NCI-H510A (cell line): ENCODE measurements around the gene CLK2.
A peak's percentile ranks its signal among the peaks of the same experiment; 100 is the strongest.
"Not testable (repeated sequence)": the region's sequence is repeated elsewhere in the genome, so short reads cannot be mapped to it uniquely, and the experiment has no call there.

Experiments used
- DNase-seq: peaks from one replicate; lab custom pipeline; 2025; lab: John Stamatoyannopoulos, UW

CLK2 gene

DNA sequence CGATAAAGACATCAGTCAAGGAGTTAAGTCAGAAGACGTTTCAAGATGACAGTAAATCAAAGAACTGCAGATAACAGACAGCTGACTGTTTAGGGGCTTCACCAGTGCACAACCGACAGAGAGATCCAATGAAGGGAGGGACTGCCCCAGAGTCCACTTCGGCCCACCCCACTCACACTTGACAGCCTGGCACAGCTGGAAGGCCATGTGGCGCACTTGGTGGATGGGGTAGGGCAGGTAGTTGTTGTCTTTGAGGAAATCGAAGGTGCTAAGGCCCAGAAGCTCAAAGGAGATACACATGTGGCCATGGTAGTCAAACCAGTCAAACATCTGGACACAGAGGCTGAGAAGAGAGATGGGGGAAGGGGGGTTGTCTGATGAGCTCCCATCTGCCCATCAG lies 6.8 kb downstream of the CLK2 start:
- no peak for DNase-seq

DNA sequence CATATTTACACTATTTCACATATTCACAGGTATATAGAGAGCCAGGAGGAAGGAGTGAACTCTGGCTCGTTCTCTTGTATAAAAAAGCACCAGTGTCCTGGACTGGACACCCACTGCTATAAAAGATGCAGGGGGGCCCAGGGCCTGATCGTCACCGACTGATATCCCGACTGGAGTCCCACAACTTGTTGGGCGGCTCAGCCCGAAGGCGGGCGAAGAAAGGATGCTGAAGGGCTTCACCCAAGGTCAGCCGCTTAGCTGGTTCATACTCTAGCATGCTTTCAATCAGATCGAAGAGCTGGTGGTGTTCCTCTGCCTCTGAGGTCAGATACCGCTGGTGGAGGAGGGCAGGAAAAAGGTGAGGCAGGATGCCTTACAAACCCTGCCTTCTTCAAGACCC lies 10.2 kb downstream of the CLK2 start:
- no peak for DNase-seq

DNA sequence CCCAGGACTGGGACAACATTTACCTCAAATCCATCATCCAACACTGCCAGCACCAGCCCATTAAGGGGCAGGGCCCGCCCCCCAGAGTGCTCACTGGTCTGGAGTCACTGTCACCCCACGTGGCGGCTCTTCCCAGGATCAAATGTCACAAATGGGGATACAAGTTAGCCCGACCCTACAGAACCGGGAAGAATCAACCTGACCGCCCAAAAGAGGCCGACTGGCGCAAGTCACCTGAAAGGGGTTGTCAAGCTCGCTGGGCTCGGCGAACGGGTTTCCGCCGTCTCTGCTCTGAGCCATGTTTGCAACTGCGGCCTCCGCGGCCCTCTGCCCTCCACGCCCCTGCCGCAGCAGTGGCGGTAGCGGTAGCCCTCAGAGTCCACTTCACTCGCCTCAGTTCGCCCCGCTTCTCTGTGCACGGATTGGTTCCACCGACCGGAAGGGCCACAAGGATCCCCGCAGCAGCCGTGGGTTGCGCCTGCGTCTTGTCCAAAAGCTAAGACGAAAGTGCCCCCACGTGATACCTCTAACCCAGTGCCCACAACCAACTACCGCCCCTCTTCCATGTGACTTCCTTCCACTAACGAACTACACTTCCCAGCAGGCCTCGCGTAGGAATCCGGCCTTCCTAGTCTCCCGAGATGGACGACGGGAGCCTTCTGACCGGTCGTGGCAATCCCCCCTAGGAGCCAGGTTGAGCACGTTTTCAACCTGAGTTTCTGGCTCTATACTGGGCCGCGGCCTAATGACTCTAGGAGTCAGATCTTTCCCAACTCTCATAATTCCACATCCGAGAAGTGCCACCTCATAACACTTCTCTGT lies 11.2 kb downstream of the CLK2 start, which contains the start of gene SCAMP3:
TSS of gene SCAMP3 (minus strand) at position 509 of the 822 bp plus-strand sequence. CDS start at position 300, 209 bp downstream.
- DNase-seq, result peak; percentile 96

DNA sequence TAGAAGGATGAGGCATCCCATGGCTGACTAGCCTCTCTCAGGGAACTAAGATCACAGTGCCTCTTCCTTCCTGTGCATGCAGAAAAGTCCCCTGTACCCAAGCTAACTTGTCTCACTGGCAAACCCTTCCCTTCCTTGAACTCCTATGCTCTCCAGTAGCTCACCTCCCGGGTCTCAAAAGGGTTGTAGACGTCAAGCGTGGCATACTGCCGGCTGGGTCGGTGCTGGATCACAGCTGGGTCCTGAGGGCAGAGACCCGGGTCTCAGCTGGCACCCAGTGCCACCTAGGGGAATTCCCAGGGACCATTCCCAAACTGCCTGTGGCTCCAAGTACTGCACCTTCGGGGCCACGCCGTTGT lies 11.8 kb downstream of the CLK2 start:
- DNase-seq, result peak; percentile 15

DNA sequence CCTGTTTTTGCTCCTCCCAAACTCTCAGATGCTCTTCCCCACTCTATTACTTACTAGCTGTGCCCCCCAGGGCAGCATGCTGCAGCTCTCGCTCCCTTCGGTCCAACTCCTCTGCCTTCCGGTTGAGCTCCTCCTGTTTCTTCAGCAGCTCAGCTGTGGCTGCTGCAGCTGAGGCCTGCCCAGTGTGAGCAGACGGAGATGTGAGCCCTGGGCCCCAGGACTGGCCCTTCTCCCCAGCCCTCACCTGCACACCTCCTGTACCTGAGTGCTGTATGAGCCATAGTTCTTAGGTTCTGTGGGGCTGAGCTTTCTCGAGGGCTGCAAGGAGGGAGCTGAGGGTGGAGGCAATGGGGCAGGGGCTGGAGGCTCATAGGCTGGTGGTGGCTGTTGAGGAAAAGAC lies 13.0 kb downstream of the CLK2 start:
- no peak for DNase-seq

DNA sequence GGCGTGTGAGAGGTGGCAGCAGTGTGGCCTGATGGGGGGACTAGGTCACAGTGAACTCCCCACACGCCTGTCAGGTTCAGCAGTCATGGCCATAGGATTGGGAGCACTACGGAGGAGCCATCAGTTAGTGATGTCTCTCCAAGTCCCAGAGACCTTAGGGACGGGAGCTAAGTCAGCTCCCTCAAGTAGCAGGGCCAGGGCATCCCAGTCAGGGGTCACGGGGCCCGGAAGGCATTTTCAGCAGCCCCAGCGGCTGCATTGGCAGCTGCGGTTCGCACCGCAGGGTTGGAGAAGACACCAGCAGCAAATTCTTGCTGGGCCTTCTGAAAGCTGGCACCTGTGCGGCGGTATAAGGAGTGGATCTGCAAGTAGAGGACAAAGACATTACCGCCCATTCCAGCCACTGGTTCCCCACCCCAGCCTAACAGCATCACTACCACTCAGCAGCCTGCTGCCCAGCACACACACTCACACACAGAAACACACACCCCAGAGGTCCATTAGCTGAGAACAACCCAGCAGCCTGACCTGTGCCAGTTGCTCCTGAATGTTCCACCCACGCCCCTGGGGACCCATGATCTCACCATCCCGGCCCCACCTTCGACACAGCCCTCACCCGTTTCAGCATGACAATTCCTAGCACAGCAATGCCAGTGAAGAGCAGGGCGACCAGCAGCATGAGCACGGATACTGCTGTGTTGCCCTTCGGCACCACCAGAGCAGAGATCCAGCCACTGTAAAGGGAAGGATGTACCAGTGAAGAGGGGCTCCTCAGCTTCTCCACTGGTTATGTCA lies 17.0 kb downstream of the CLK2 start:
- no peak for DNase-seq

DNA sequence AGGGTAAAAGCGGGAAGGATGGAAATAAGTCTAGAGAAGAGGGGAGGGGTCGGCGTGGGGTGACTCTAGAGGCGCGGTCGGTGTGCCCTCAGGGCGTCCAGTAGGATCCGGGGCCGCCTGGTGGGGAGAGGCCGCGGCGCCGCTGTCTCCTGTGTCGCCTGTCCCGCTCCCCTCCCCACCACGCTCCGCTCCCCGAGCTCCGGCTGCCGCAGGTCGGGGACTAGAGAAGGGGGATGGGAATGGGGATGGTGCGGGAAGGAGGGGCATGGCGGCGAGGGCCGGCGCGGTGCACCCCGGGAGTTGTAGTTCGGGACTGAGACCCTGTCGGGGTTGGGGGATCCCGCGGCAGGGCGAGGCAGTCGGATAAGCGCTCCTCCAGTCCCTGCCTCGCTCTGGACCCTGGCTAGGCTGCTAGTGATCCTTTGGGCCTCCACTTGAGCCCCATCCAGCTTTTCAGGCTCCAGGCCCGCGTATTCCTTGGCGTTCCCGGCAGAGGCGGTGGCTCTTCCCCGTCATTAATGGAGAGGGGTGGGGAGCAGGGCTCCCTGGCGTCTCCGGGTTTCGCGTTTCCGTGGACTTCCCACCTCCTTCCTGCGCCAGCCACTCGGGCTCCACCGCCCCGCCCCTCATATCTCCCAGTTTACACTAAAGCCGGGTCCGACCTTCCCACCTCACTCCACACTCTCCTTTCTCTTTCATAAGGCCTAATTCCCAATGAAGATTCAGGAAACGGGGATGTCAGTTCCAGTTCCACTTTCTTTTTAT lies 17.9 kb downstream of the CLK2 start, which contains the start of gene ENTREP3:
TSS of gene ENTREP3 (minus strand) at position 241 of the 765 bp plus-strand sequence. CDS start 606 bp downstream, outside the sequence.
- peak; percentile 49 for DNase-seq

DNA sequence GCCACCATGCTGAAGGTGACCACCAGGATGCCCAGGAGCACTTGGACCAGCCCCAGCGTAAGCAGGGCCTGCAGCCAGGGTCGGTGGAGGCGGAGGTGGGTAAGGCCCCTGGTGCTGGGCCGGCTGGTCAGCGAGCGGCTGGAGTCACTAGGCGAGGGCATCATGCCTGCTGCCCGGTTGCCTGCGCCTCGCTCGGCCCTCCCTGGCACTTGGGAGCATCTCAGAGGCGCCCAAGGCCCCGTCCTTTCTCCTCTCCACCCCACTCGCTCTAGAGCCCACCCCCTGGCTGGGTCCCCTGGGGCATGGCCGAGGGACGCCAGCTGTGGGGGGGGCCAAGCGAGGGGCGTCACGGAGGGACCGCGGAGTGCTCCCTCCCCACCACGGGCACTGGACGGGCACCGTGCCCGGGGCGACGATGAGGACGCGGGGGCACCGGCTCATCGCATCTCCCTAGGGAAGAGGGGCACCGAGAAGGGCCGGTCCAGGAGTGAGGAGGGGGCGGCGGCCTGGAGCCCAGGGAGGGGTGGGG lies 18.5 kb downstream of the CLK2 start:
- no peak for DNase-seq

DNA sequence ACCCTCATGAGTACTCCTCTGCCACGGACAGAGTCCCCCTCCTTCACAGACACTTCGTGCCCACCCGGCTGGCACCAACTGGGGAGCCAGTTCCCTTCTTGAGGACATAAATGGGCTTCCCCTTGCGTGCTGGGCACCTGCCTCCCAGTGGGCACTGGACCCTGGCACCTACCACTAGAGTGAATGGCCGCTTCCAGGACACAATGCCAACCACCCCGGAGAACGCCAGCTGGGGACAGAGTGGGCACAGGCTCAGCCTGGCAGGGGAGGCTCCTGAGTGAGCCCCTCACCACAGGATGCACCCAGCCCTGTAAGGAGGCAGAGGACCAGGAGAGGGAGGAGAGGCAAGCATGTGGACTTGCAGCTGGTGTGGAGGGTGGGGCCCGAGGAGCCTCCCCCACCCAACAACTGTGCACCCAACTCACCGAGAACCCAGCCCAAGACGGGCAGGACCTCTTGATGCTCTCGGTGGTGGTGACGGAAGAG lies 19.0 kb downstream of the CLK2 start:
- DNase-seq, result no peak

DNA sequence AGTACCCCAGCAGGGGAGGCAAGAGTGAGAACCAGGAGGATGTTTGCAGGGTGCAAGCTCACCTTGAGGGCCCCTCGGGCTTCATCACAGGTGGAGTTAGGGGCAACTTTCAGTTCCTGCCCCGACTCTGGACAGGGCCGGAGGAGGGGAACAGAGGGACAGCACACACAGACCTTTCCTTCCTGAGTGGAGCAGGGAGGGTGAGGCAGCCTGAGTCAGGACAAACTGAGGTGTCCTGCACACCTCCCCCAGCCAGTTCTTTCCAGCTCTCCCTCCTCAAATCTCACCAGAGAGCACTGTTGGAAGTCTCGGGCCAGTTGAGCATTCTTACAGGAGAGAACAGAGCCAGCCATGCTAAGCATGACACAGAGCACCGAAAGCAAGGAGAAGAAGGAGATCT lies 19.5 kb downstream of the CLK2 start:
- DNase-seq, result no peak

DNA sequence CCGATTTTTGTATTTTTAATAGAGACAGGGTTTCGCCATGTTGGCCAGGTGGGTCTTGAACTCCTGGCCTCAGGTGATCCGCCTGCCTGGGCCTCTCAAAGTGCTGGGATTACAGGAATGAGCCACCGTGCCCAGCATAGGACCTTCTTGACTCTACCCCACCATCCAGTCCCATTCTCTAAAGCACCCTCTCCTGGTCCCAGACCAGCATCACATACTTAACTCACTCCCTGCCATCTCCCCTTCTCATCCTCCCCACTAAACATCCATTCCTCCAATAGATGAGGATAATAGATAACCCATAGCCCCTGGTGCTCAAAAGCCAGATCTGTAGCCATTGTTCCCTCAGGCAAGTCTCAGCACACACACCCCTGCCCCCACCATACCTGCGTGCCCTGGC lies 20.1 kb downstream of the CLK2 start:
- DNase-seq, result no peak

DNA sequence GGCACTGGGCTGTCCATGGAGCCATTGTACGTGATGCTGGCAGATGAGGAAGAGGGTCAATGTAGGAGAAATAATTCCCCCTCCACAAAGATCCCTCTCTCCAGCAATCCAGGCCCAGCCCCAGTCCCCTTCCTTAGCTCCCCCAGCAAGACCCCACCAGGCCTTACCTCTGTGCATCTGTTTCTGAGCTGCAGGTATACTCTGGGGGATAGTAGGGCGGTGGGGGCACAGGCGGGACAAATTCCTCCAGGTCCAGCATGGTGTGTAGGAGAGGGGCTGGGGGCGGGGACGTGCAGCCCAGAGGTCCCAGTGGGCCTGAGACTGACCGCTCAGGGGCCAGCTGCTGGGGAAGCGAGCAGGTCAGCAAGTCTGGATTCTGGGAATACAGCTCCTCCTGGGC lies 21.7 kb downstream of the CLK2 start:
- no peak for DNase-seq

DNA sequence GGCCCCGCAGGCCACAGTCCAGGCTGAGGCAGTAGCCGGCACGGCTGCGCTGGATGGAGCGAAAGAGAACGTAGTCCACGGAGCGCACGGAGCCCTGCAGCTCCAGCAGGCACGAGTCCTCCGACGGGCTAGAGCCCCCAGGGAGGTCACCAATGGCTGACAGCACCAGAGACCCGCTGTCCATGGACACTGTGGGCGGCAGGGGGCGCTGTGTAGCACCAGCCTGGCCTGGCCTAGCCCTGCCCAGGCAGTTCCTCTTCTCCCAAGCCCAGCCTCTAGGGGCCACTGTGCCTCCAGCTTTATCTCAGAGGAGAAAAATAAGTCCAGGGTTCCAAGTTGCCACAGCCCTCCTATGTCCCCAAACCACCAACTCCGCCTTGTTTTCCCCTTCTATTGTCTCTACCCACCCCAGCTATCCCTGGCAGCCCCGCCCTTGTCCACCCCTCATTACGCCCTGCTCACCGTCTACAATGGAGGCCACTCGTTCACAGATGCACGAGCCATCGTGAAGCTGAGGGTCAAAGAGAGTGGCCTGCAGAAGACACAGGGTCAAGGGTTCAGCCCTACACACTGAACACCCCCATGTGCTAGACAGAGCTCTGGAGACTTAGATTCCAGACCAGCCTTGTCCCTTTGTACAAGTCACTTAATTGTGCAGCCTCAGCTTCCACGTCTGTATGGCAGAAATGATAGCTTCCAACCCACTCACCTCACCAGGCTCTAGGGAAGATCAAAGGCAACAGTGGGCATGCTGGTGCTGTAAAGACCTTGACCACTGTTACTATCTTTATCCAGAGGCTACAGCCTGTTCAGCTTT lies 22.5 kb downstream of the CLK2 start:
- peak; percentile 85 for DNase-seq

DNA sequence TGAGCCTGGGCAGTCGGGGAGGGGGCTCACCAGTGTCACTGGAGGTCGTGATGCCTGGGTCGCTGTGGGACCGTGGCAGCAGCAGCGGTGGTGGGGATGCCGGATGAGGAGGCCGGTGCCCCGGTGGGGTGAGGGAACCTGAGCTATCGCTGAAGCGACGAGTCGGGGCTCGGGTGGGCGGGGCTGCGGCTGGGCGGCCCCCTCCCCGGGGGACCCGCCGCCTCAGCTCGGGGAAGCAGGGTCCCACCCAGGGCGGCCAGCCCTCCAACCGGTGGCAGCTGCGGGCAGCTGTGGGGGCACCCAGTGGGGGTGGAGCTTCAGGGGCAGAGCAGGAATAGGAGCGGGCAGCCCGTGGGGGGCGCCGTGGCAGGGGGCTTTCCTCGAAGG lies 23.1 kb downstream of the CLK2 start:
- no peak for DNase-seq

DNA sequence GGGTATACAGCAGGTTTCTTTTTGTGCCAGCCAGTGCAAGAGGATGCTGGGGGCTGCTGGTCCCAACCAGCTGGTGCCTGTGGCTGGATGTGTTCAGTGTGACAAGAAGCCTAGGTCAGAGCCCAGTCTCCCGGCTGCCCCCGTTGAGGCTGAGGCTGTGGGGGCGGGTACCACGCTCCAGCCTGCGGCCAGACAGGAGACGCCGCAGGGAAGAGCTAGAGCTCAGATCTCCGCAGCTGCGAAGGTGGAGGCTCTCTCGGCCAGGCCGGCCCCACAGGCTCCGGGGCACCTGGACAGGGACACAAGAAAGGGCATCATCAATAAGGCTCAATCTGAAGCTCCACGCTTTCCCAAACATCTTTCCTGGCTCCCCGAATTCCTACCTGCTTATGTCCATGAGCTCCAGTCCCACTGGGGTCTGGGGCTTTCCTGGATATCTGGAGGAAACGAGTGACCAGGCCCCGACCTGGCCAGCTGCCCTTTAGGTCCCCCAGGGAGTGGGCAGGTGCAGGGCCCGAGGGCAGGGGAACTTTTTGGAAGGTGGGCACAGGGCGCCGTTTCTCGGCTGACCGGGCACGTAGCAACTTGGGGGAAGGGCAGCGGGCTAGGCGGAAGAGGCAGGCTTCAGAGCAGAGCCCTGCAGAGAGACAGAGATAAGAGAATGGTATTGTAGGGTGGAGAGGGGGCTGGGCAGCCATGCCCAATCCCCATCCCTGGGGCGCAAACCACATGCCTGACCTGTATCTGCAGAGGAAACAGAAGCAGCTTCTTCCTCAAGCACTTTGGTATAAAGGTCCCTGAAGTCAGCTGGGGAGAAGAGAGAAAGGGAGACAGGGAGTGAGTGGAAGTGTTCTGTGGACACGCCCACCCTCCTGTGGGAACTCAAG lies 25.4 kb downstream of the CLK2 start:
- no peak for DNase-seq

DNA sequence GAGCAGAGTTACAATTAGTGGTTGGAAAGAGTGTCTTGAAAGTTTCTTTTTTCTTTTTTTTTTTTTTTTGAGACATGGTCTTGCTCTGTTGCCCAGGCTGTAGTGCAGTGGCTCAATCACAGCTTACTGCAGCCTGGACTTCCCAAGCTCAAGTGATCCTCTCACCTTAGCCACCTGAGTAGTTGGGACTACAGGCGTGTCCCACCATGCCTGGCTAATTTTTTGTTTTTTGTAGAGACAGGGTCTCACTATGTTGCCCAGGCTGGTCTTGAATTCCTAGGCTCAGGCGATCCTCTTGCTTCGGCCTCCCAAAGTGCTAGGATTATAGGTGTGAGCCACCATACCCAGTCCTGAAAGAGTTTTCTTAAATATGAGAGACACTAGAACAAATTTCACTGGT lies 26.5 kb downstream of the CLK2 start:
- DNase-seq, result not testable (repeated sequence)

DNA sequence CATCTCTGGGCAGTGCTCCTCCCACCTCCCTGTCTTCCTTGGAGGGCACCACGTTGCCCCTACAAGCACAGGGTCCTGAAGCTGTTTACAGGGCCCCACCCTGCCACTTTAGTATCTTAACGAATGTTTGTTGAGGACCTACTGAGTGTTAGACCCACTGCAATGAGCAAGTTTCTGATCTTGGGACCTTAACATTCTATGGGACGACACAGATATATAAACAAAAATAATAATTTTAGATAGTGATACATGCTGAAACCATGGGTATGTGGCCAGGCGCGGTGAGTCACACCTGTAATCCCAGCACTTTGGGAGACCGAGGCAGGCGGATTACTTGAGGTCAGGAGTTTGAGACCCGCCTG lies 28.2 kb downstream of the CLK2 start:
- DNase-seq, result no peak

DNA sequence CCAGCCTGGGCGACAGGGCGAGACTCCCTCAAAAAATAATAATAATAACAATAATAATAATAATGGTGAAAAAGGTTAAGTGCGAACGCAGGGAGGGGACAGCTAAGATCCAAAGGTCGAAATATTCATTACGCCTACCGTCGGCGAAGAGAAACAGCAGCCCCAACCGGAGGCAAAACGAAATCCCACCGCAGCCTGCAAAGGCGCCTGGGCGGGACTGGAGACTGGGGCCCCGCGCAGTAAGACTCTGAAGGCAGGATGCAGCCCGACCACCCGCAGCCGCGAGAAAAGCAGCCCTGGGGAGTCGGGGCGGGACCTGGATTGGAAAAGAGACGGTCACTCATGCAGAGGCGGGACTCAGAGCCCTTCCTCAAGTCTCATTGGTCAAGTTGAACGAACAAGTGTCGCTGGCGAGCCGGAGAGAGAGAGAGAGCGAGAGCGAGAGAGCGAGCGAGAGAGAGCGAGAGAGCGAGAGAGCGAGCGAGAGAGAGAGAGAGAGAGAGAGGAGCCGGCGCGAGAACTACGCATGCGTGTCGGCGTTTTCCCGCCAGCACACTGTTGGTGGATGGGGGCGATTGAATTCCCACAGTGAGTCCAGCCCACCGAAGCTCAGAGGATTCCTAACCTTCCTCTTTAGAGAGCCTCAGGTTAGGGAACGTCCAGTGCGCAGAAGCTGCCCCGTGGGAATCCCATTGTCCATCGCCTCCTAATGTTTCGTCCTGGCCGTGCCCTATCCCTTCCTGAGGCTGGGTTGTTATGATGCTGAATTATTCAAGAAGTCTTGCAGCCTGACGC lies 28.7 kb downstream of the CLK2 start:
- peak; percentile 97 for DNase-seq

DNA sequence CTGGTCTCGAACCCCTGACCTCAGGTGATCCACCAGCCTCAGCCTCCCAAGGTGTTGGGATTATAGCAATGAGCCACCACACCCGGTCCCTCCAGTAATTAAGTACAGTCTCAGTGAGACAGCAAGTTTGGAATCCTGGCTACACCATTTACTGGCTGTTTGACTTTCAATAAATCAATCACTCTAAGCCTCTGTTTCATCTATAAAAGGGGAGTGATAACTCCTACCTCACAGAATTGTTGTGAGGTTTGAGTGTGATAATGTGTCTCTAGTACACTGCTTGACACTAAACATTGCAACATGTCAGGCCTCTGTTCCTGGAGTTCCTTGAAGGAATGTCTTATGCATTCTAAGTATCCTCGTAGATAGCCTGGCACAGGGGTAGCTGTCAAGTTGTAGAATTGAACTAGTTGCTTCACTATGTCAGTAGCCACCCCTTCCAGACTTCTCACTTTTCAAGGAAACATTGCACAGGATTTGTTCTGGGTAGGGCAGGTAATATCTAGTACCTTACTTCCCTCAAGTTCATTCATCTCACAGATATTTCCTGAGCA lies 30.4 kb downstream of the CLK2 start:
- no peak for DNase-seq
